ENCODE results near the gene UGT3A1.
"Not testable (repeated sequence)": the region's sequence is repeated elsewhere in the genome, so short reads cannot be mapped to it uniquely, and the experiment has no call there.

UGT3A1 gene

DNA sequence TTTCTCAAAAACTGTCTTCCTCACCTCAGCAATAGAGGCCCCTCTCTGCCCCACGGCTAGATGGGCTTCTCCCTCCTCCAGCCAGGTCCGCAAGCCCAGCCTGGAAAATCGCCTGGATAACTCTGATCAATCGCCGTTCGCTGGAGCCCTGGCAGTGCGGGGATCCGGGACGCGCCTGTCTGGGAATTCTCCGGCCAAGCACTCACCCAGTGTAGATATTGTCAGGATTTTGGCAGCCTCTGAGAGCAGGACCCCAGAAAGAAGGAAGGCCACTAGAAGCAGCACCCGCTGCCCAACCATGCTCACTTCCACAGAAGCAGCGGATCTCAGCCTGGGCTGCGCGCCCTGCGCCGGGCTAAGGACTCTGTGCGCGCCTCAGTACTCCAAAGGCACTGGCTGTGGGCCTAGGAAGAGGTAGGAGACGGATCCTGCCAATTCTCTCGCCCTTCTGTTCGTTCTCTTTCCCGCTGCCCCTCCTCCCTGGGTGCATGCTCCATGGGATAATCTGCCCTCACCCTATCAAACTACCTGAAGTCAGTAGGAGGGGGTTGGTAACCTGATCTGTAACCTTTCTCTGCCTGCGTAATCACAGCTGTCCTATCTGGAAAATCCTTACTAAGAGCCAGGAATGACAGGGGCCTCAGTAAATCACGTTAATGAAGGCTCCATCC is at the start of gene UGT3A1:
Gene UGT3A1, minus strand, starts transcription at position 450 of the 671 bp plus-strand sequence. Its CDS starts 150 bp downstream, at position 300.
- TF ChIP-seq, protein P1, sequence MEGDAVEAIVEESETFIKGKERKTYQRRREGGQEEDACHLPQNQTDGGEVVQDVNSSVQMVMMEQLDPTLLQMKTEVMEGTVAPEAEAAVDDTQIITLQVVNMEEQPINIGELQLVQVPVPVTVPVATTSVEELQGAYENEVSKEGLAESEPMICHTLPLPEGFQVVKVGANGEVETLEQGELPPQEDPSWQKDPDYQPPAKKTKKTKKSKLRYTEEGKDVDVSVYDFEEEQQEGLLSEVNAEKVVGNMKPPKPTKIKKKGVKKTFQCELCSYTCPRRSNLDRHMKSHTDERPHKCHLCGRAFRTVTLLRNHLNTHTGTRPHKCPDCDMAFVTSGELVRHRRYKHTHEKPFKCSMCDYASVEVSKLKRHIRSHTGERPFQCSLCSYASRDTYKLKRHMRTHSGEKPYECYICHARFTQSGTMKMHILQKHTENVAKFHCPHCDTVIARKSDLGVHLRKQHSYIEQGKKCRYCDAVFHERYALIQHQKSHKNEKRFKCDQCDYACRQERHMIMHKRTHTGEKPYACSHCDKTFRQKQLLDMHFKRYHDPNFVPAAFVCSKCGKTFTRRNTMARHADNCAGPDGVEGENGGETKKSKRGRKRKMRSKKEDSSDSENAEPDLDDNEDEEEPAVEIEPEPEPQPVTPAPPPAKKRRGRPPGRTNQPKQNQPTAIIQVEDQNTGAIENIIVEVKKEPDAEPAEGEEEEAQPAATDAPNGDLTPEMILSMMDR (conservative IDR thresholded peaks at IDR 0.05; ENCODE audit: low read depth, low read length): no peak
- H3K4me3 ChIP-seq (ENCODE audit: low read depth, low read length): no peak within 1 kb of the TSS
- no peak for DNase-seq (ENCODE audit: low read depth)

DNA sequence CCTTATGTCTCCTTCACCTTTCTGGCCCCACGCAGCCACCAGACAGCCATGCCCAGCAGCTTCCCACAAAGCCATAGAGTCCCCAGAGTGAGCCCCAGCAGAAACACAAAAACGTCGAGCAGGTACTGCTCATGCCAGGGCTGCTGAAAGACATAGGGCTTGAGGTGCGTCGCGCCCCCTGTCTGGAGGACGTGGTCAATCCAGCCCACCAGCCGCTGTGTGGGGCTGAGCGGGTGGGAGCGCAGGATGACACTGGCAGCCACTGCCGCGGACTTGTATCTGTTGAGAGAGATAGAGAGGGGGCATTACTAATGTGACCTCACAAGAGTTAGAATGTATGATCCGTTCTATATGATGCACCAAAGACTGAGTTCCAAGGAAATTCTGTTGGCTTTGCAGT is 44.5 kb upstream of the UGT3A1 start:
- no peak overlapping the region for H3K4me3 ChIP-seq (ENCODE audit: low read depth, low read length)
- TF ChIP-seq, protein P1 (conservative IDR thresholded peaks at IDR 0.05; ENCODE audit: low read depth, low read length): no peak

GRCh38 chr5:36034536-36035134 is 43.4 kb upstream of the UGT3A1 start:
- DNase-seq (ENCODE audit: low read depth); H3K4me3 ChIP-seq (ENCODE audit: low read depth, low read length): not testable (repeated sequence)

More for the DNA sequence above, 44.5 kb upstream of the UGT3A1 start:
- DNase-seq (ENCODE audit: low read depth): no peak

GRCh38 chr5:36033486-36033885 is 42.3 kb upstream of the UGT3A1 start:
- TF ChIP-seq, protein P1 (conservative IDR thresholded peaks at IDR 0.05; ENCODE audit: low read depth, low read length): no peak
- no peak for DNase-seq (ENCODE audit: low read depth)
- H3K4me3 ChIP-seq (ENCODE audit: low read depth, low read length): no peak overlapping the region

DNA sequence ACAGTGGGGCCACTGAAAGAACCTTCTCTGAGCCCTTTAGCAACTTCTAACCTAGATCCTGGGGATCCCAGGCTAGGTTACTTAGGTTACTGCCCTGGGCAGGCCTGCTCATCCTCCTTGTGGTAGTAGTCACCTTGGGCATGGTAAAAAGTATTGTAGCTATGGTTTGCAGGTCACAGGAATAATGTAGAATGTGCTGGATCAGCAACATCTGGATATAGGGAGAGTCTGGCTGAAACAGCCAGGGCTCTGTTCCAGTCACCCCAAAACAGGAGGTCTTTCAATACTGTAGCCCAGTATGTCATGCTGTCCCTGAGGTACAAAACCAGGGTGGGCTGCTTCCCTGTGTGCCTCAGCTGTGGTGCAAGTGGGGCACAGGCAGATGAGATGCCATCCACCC is 41.9 kb upstream of the UGT3A1 start:
- H3K4me3 ChIP-seq (ENCODE audit: low read depth, low read length): no peak overlapping the region
- no peak for DNase-seq (ENCODE audit: low read depth)
- TF ChIP-seq, protein P1 (conservative IDR thresholded peaks at IDR 0.05; ENCODE audit: low read depth, low read length): no peak

DNA sequence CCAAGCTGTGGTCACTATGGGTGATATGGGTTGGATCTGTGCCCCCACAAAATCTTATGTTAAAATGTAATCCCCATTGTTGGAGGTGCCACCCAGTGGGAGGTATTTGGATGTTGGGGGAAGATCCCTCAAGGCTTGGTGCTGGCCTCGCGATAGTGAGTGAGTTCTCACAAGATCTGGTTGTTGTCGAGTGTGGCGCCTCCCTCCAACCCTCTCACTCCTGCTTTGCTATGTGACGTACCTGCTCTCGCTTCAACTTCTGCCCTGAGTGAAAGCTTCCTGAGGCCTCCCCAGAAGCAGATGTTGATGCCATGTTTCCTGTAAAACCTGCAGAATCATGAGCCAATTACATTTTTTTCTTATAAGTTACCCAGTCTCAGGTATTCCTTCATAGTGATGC is 40.0 kb upstream of the UGT3A1 start:
- no peak overlapping the region for H3K4me3 ChIP-seq (ENCODE audit: low read depth, low read length)
- TF ChIP-seq, protein P1 (conservative IDR thresholded peaks at IDR 0.05; ENCODE audit: low read depth, low read length): no peak
- DNase-seq (ENCODE audit: low read depth): no peak

- DNase-seq (ENCODE audit: low read depth): no peak
- no peak overlapping the region for H3K4me3 ChIP-seq (ENCODE audit: low read depth, low read length)
- TF ChIP-seq, protein P1 (conservative IDR thresholded peaks at IDR 0.05; ENCODE audit: low read depth, low read length): no peak
Observed at GRCh38 chr5:36029914-36030313, 38.7 kb upstream of the UGT3A1 start.

Measured in choroid plexus epithelial cell (primary cell).